ENCODE results near the gene PDE6H. TPM values are rescaled to one million over a fixed set of nuclear protein-coding genes. Genes with fewer than 3 reads are reported as not detected.

PDE6H gene
- total RNA-seq, 1 experiment from 2014 or later, result not detected

GRCh38 chr12:14931359-14931758 is 41.5 kb upstream of the PDE6H start:
- Histone ChIP-seq H3K9me3 (ENCODE audit: control insufficient read depth, insufficient read depth, low read depth, low read length) (no peaks in the 10 kb centered on the region), H3K27ac (ENCODE audit: low read length) (no peak overlapping the region), H3K4me3 (ENCODE audit: low read depth in 2 of 2, low read length in 2 of 2) (no peak overlapping the region), H3K27me3 (ENCODE audit: control insufficient read depth, insufficient read depth, low read length) (no peaks in the 10 kb centered on the region), H3K4me1 (ENCODE audit: control insufficient read depth, insufficient read depth, low read length) (no peaks in the 10 kb centered on the region), H3K36me3 (ENCODE audit: control insufficient read depth, insufficient read depth, low read length) (no peaks in the 10 kb centered on the region)
- TF ChIP-seq TCF7L2 (IDR thresholded peaks at IDR 0.05; ENCODE audit: low read depth, low read length) (no peak), SIN3A (IDR thresholded peaks at IDR 0.05; ENCODE audit: borderline replicate concordance, insufficient read depth, low read depth, low read length) (no peak), CTCF (IDR thresholded peaks at IDR 0.05) (no peak), POLR2AphosphoS5 (IDR thresholded peaks at IDR 0.05; ENCODE audit: low read depth, low read length) (no peak), REST (IDR thresholded peaks at IDR 0.05; ENCODE audit: insufficient read depth in 1 of 2, low read depth in 2 of 2, low read length in 1 of 2) (no peak)
- no peak for DNase-seq (ENCODE audit: low read depth, low spot score)
- ChIA-PET CTCF (no interaction called here), POLR2A (no interaction called here)
- intact Hi-C loops (cut with micrococcal nuclease; ENCODE audit: unreplicated experiment), result no loop called here
- in situ Hi-C loops (cut with HindIII; ENCODE audit: low pct_unique_long_range_greater_than_20kb, low sequenced_read_pairs), result no loop called here
- no peak for ATAC-seq
- no TSS peak for BruUV-seq (replicated peaks)

GRCh38 chr12:14931791-14932560 is 40.9 kb upstream of the PDE6H start:
- Histone ChIP-seq H3K4me1 (ENCODE audit: control insufficient read depth, insufficient read depth, low read length) (no peaks in the 10 kb centered on the region), H3K36me3 (ENCODE audit: control insufficient read depth, insufficient read depth, low read length) (no peaks in the 10 kb centered on the region), H3K27me3 (ENCODE audit: control insufficient read depth, insufficient read depth, low read length) (no peaks in the 10 kb centered on the region), H3K4me3 (ENCODE audit: low read depth in 2 of 2, low read length in 2 of 2) (no peak overlapping the region), H3K27ac (ENCODE audit: low read length) (no peak overlapping the region), H3K9me3 (ENCODE audit: control insufficient read depth, insufficient read depth, low read depth, low read length) (no peaks in the 10 kb centered on the region)
- intact Hi-C loops (cut with micrococcal nuclease; ENCODE audit: unreplicated experiment) (no loop called here), in situ Hi-C loops (cut with HindIII; ENCODE audit: low pct_unique_long_range_greater_than_20kb, low sequenced_read_pairs) (no loop called here)
- no peak for DNase-seq (ENCODE audit: low read depth, low spot score)
- ATAC-seq, result no peak
- no TSS peak for BruUV-seq (replicated peaks)
- CTCF ChIA-PET, result no interaction called here
- TF ChIP-seq CTCF (IDR thresholded peaks at IDR 0.05) (no peak), POLR2AphosphoS5 (IDR thresholded peaks at IDR 0.05; ENCODE audit: low read depth, low read length) (no peak), TCF7L2 (IDR thresholded peaks at IDR 0.05; ENCODE audit: low read depth, low read length) (no peak), SIN3A (IDR thresholded peaks at IDR 0.05; ENCODE audit: borderline replicate concordance, insufficient read depth, low read depth, low read length) (no peak), REST (IDR thresholded peaks at IDR 0.05; ENCODE audit: insufficient read depth in 1 of 2, low read depth in 2 of 2, low read length in 1 of 2) (no peak)
- POLR2A ChIA-PET, result no interaction called here
